K562 (cell line): ENCODE data around the gene IRF2BP1. TPM values are rescaled to one million over a fixed set of nuclear protein-coding genes. Genes with fewer than 3 reads are reported as not detected.

Experiments used
- ARNT ChIP-seq, 2 experiments: fragments of 450-650 bp; IDR thresholded peaks; 2 replicates each; pipeline ENCODE4 v1.6.1; 2016; ENCODE audit warnings: mild to moderate bottlenecking in 1 of 2
- CBX8 ChIP-seq: fragments of 200-600 bp; sonication (generic); IDR thresholded peaks from 2 replicates; pipeline ENCODE4 v1.6.1; 2012; ENCODE audit warnings: borderline replicate concordance, mixed run types, low read depth, mild to moderate bottlenecking, moderate library complexity, mixed read lengths, low read length, control low read depth, inconsistent platforms; ENCODE audit not compliant: poor library complexity, severe bottlenecking; ENCODE audit errors: extremely low read depth
- CHCHD3 ChIP-seq: fragments of 250-450 bp; sonication (Bioruptor Pico); IDR thresholded peaks from 2 replicates; pipeline ENCODE4 v2.1.2; 2022; ENCODE audit warnings: mild to moderate bottlenecking
- FOXM1 ChIP-seq, 2 experiments: fragments of 450-650 bp in 1 of 2; sonication (generic) in 1 of 2; formaldehyde crosslinking in 1 of 2; IDR thresholded peaks; 2 replicates each; pipeline versions ENCODE4 v1.6.1 to v1.9.0; 2017 to 2022; ENCODE audit warnings: low read depth in 2 of 2, mild to moderate bottlenecking in 2 of 2, missing genetic modification reagents in 1 of 2, moderate library complexity in 1 of 2
- GATAD2B ChIP-seq: fragments of 450-650 bp; IDR thresholded peaks from 2 replicates; pipeline ENCODE4 v1.6.1; 2017; ENCODE audit warnings: mild to moderate bottlenecking, borderline replicate concordance
- HMG20A ChIP-seq: fragments of 450-650 bp; formaldehyde crosslinking; conservative IDR thresholded peaks from 2 replicates; pipeline ENCODE4 v1.4.0; 2020; ENCODE audit warnings: mild to moderate bottlenecking, mixed read lengths
- KDM2B ChIP-seq: fragments of 250-450 bp; sonication (Bioruptor Pico); IDR thresholded peaks from 2 replicates; pipeline ENCODE4 v1.8.0; 2021; ENCODE audit warnings: mild to moderate bottlenecking, moderate library complexity
- KDM5B ChIP-seq: fragments of 200-600 bp; sonication (generic); IDR thresholded peaks from 2 replicates; pipeline ENCODE4 v1.6.1; 2012; ENCODE audit warnings: low read depth, mild to moderate bottlenecking, moderate library complexity, low read length, control low read depth, inconsistent platforms; ENCODE audit not compliant: insufficient replicate concordance
- NR0B1 ChIP-seq: fragments of 450-650 bp; IDR thresholded peaks from one replicate; pipeline ENCODE4 v1.6.1; 2018; ENCODE audit warnings: mild to moderate bottlenecking, moderate library complexity; ENCODE audit not compliant: partially characterized antibody
- NR2F6 ChIP-seq: fragments of 450-650 bp; formaldehyde crosslinking; IDR thresholded peaks from 2 replicates; pipeline ENCODE4 v1.4.0; 2020; ENCODE audit warnings: mild to moderate bottlenecking
- SAFB2 ChIP-seq: fragments of 200-400 bp; formaldehyde crosslinking; IDR thresholded peaks from 2 replicates; pipeline ENCODE4 v1.6.1; 2018; ENCODE audit warnings: borderline replicate concordance, low read length, low read depth, moderate library complexity; ENCODE audit not compliant: severe bottlenecking
- SIN3B ChIP-seq: fragments of 450-650 bp; IDR thresholded peaks from 2 replicates; pipeline ENCODE4 v1.6.1; 2017; ENCODE audit warnings: low read depth, mild to moderate bottlenecking, moderate library complexity
- TCF15 ChIP-seq: fragments of 250-450 bp; sonication (Bioruptor Pico); IDR thresholded peaks from 2 replicates; pipeline ENCODE4 v1.8.0; 2022; ENCODE audit warnings: moderate library complexity, mild to moderate bottlenecking, inconsistent platforms
- TEAD2 ChIP-seq: fragments of 450-650 bp; IDR thresholded peaks from 2 replicates; pipeline ENCODE4 v1.6.1; 2016; ENCODE audit warnings: missing genetic modification characterization, control low read depth, missing compliant biosample characterization
- THRA ChIP-seq: fragments of 450-650 bp; IDR thresholded peaks from 2 replicates; pipeline ENCODE4 v1.6.1; 2017; ENCODE audit warnings: mild to moderate bottlenecking, moderate library complexity
- ZNF140 ChIP-seq: fragments of 250-450 bp; sonication (Bioruptor Pico); IDR thresholded peaks from 2 replicates; pipeline ENCODE4 v1.8.0; 2021; ENCODE audit warnings: moderate library complexity, mild to moderate bottlenecking, inconsistent platforms
- ZNF175 ChIP-seq: fragments of 200-800 bp; sonication (Bioruptor generic); IDR thresholded peaks from 2 replicates; pipeline ENCODE4 v1.6.1; 2016; ENCODE audit warnings: low read depth, mild to moderate bottlenecking, missing genetic modification characterization, missing compliant biosample characterization
- ZNF197 ChIP-seq: fragments of 200-800 bp; sonication (Bioruptor generic); IDR thresholded peaks from 2 replicates; pipeline ENCODE4 v1.6.1; 2016; ENCODE audit warnings: low read depth, missing genetic modification characterization, missing compliant biosample characterization
- ZNF395 ChIP-seq: fragments of 200-800 bp; sonication (Bioruptor generic); IDR thresholded peaks from 2 replicates; pipeline ENCODE4 v1.6.1; 2017; ENCODE audit warnings: missing genetic modification characterization, missing compliant biosample characterization
- ZNF449 ChIP-seq: fragments of 250-450 bp; sonication (Bioruptor Pico); IDR thresholded peaks from 2 replicates; pipeline ENCODE4 v1.8.0; 2022; ENCODE audit warnings: moderate library complexity, mild to moderate bottlenecking, inconsistent platforms
- polyA plus RNA-seq, 8 experiments: library from polyadenylated mRNA; depleted of rRNA in 4 of 8; stranded (reverse) in 5 of 8; unstranded in 3 of 8; fragments of >200 nt; fragmentation: Nextera tagmentation in 2 of 8; fragmentation: Illumina TruSeq in 1 of 8; extraction: Ambion mirVana in 2 of 8; extraction: Trizol in 1 of 8; gene quantifications; 2 replicates each; pipeline versions ENCODE4 v1.2.1 to v1.2.3, GENCODE V29; 2011 to 2014; ENCODE audit warnings: inconsistent platforms in 1 of 8, missing spikeins in 1 of 8
- total RNA-seq, 7 experiments: library from RNA; depleted of rRNA in 6 of 7; stranded (reverse); fragments of >200 nt in 6 of 7; fragmentation: Illumina TruSeq in 2 of 7; extraction: Trizol in 2 of 7; gene quantifications; 2 replicates each; pipeline versions ENCODE4 v1.2.1 to v1.2.3, GENCODE V29; 2011 to 2021; ENCODE audit warnings: low replicate concordance in 1 of 7

The IRF2BP1 gene
- total and polyA plus RNA-seq, 9 of the 15 experiments (the other 6 are each of a cell fraction or from before 2014, with no cell fraction given), result 0.61 to 35.9 (median 3.5) TPM

GRCh38 chr19:45902651-45903625 lies 17.0 kb upstream of the IRF2BP1 start (continued):
- TF ChIP-seq ARNT (IDR thresholded peaks at IDR 0.05) (no peak), ZNF140 (CRISPR knock-in tag) (no peak), NR0B1 (no peak), KDM5B (no peak), ZNF197 (CRISPR knock-in tag) (no peak), CHCHD3 (CRISPR knock-in tag) (no peak), GATAD2B (no peak), THRA (no peak), KDM2B (CRISPR knock-in tag) (0 out of 2 replicates have a peak, but pooled peaks have one; percentile 3), ZNF395 (CRISPR knock-in tag) (no peak), HMG20A (CRISPR knock-in tag) (no peak), TCF15 (CRISPR knock-in tag) (no peak), TEAD2 (tag) (no peak), ZNF449 (CRISPR knock-in tag) (no peak), ZNF175 (CRISPR knock-in tag) (no peak), CBX8 (no peak), SAFB2 (no peak), NR2F6 (no peak), FOXM1 (IDR thresholded peaks at IDR 0.05; ENCODE audit: low read depth) (no peak), FOXM1 (CRISPR knock-in tag; IDR thresholded peaks at IDR 0.05; ENCODE audit: low read depth) (no peak), SIN3B (no peak)
